GM12891 (cell line): ENCODE results near the gene SECTM1. TPM values are rescaled to one million over a fixed set of nuclear protein-coding genes. Genes with fewer than 3 reads are reported as not detected.
A peak's percentile ranks its signal among the peaks of the same experiment; 100 is the strongest.
"Not testable (repeated sequence)": the region's sequence is repeated elsewhere in the genome, so short reads cannot be mapped to it uniquely, and the experiment has no call there.

Source experiments
- DNase-seq: peaks from one replicate; pipeline ENCODE4 v3.0.0; 2011; ENCODE audit warnings: low spot score; ENCODE audit not compliant: insufficient read length
- FAIRE-seq: peaks from 2 replicates; lab custom pipeline; 2011; peaks lifted over from hg19 to GRCh38; lab: Jason Lieb, UNC
- PAX5 ChIP-seq: IDR thresholded peaks from 2 replicates; pipeline ENCODE4 v1.6.1; 2011; ENCODE audit warnings: low read length, moderate library complexity, mild to moderate bottlenecking; ENCODE audit not compliant: insufficient read depth, severe bottlenecking
- POLR2A ChIP-seq: IDR thresholded peaks from 2 replicates; pipeline ENCODE4 v1.6.1; 2011; ENCODE audit warnings: low read depth, low read length, control low read depth
- POLR2AphosphoS5 ChIP-seq: IDR thresholded peaks from 2 replicates; pipeline ENCODE4 v1.6.1; 2011; ENCODE audit warnings: low read depth, low read length, control low read depth
- POU2F2 ChIP-seq: IDR thresholded peaks from 2 replicates; pipeline ENCODE4 v1.6.1; 2011; ENCODE audit warnings: low read depth, mild to moderate bottlenecking, control low read depth, low read length, moderate library complexity
- SPI1 ChIP-seq: IDR thresholded peaks from 2 replicates; pipeline ENCODE4 v1.6.1; 2011; ENCODE audit warnings: low read depth, low read length, control low read depth
- TAF1 ChIP-seq: IDR thresholded peaks from 2 replicates; pipeline ENCODE4 v1.6.1; 2011; ENCODE audit warnings: low read depth, low read length, control low read depth
- polyA plus RNA-seq: library from polyadenylated mRNA; unstranded; fragments of >200 nt; gene quantifications from one replicate; pipeline ENCODE4 v1.2.1, GENCODE V29; 2012; ENCODE audit warnings: low read depth, missing spikeins, inconsistent platforms; ENCODE audit not compliant: missing spikeins

The SECTM1 gene
- polyA plus RNA-seq = 0.27 TPM

DNA sequence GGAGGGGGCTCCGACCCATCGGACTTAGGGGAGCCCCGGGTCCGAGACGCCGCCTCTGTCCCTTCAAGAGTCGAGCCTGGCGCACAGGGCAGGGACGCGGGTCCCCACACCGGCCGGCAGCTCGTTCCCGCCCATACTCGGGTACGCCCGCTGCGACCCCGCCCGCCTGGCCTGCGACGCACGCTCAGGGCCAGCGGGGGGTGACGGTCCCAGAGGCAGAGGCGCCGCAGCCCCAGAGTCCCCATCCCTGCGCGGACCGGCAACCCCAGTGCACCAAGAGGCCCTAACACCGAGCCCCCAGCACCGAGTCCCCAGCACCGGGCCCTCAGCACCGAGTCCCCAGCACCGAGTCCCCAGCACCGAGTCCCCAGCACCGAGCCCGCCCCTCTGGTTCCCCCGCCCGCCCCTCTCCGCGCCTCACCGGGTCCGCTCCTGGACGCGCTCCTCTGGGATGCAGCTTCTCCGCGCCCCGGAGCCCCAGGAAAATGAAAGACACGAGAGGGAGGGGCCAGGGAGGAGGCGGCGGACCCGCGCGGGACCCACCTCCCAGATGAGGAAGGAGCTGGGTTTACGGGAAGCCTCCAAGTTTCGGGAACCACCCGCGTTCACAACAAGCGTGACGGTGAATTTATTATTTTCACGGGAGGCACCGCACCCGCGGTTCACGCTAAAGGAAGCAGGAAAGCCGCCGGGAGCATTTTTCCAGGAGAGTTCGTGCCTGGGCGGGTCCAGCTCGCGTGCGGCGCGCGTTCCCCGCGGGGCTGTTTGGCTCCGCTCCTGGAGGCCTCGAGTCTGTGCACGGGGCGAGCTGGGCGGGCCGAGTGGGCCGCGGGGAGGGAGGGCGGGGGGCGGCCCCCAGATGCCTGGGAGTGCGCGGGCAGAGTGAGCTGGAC is at the start of gene SECTM1:
Gene SECTM1, minus strand, starts transcription at position 488 of the 893 bp plus-strand sequence. CDS start 6,526 bp downstream, outside the sequence.
- DNase-seq (no peak), FAIRE-seq (no peak)
- no peak for TF ChIP-seq TAF1
- TF ChIP-seq POLR2AphosphoS5 = no peak
- no peak for TF ChIP-seq SPI1
- no peak for TF ChIP-seq POU2F2
- no peak for TF ChIP-seq PAX5
- no peak for TF ChIP-seq POLR2A

DNA sequence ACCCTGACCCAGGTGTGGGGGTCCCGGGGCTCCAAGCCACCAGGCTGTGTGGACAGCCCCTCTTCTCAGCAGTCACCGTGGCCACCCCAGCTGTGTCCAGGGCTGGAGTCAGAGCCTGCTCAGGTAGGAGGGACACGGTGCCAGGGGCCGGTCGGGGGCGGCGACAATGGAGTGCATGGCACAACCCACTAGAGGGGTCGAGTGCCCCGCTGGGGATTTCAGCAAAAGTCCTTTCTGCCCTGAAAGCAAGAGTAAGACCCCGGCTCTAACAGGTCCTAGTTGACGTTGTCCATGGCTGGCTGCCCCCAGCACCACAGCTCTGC is 49.3 kb upstream of the SECTM1 start:
- DNase-seq = no peak
- no peak for FAIRE-seq
- TF ChIP-seq POU2F2 (no peak), PAX5 (no peak), POLR2A (no peak), SPI1 (no peak), TAF1 (no peak)

DNA sequence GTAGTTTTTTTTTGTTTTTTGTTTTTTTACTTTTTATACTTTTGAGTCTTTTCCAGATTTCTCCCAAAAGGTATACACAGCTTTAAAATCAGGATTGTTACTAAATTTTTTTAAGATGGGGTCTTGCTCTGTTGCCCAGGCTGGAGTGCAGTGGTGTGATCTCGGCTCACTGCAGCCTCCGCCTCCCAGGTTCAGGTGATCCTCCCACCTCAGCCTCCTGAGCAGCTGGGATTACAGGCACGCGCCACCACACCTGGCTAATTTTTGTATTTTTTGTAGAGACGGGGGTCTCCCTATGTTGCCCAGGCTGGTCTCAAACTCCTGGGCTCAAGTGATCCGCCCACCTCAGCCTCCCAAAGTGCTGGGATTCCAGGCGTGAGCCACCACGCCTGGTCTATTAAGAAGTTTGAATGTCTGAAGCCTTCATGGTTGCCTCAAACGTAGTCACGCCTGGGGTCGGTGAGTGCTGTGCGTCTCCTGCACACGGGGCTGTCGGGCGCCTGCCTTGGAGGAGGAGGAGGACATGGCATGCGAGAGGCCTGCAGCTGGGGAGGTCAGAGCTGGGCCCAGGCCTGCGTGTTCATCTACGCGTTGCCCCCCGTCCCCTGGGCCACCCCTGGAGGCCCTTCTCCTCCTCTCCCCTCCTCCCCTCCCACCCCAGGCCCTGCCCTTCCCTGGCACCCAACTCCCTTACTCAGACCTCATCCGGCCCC is 48.8 kb upstream of the SECTM1 start:
- not testable (repeated sequence) for DNase-seq, FAIRE-seq

DNA sequence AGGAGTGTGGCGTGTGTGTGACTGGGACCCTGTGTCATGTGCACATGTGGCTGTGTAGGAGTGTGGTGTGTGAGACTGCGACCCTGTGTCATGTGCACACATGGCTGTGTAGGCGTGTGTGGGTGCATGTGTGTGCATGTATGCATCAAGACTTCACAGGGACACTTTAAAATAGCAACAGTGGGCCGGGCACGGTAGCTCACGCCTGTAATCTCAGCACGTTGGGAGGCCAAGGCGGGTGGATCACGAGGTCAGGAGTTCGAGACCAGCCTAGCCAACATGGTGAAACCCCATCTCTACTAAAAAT is 48.1 kb upstream of the SECTM1 start:
- FAIRE-seq, DNase-seq: not testable (repeated sequence)

DNA sequence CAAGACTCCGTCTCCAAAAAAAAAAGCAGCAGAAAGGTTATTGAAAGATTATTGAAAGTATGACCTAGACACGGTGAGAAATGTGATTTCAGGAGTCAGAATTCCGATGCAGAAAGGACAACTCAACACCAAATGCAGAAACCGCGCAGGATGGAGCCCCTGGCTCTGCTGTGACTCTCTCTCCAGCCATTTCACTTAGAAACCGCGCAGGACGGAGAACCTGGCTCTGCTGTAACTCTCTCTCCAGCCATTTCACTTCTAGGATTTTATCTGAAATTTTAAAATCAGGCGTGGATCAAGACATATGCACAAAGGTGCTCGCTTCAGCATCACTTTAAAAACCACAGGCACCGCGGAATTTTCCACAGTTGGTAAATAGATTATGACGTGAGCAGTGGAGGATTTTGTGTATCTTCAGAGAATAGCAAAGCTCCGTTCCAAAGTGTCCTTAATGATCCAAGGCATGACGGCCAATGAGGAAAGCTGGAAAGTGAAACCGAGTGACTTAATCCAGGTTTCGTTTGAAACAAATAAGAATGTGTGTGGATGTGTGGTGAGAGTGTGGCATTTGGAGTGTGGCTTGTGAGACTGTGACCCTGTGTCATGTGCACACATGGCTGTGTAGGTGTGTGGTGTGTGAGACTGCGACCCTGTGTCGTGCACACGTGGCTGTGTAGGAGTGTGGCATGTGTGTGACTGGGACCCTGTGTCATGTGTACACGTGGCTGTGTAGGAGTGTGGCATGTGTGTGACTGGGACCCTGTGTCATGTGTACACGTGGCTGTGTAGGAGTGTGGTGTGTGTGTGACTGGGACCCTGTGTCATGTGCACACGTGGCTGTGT is 47.5 kb upstream of the SECTM1 start:
- FAIRE-seq (peak; percentile 99), DNase-seq (no peak)
- TF ChIP-seq POLR2AphosphoS5 (no peak), POU2F2 (peak; percentile 62; the same call in 1 of the 2 replicates), TAF1 (no peak), POLR2A (no peak), SPI1 (no peak), PAX5 (no peak)

DNA sequence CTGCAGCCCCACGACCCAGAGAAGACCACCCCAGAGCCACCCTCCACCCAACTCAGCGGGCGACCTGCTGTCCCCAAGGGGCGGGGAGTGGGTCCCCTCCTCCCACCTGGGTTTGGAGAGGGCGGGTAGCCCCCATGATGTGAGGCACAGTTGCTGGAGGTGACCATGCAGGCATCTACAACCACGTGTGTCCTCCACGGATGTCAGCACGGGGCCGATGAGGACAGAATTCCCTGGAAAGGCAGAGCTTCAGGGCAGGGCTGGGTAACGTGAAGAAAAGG is 45.1 kb upstream of the SECTM1 start:
- TF ChIP-seq SPI1 = no peak
- TF ChIP-seq POU2F2 = no peak
- TF ChIP-seq TAF1 = no peak
- TF ChIP-seq POLR2AphosphoS5 = no peak
- TF ChIP-seq PAX5 = no peak
- TF ChIP-seq POLR2A = no peak
- DNase-seq (no peak), FAIRE-seq (no peak)

DNA sequence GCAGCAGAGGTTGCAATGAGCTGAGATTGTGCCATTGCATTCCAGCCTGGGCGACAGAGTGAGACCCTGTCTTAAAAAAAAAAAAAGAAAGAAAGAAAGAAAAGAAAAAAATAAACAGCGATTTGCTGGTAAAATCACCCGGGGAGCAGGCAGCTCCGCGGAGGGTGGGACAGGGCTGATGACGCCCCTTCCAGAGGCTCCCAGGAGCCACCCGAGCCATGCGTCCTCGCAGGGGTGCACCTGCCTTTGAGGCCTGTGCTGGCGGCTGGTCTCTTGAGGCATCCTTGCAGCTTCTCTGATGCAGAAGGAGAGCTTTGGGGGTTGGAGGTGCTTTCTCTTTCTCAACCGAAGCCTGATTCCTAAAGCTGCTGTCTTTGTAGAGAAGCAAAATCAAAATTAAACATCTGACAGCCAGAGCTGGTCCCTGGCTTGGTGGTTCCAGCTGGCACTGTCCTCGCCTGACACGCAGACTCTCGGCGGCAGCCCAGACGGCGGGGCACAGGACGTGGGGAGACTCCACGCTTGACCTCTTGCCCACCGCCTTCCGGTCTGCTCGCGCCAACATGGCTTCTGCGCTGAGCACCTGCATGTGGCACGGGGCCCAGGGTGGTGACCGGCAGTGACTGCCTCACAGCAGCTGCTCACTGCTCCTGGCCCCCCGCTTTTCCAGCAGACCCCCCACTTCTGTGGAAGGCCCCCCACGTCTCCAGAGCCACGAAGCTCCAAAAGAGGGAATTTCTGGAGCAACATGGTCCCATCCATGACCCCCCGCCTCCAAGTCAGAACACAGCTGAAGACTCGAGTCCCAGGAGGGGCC is 44.6 kb upstream of the SECTM1 start:
- TF ChIP-seq POU2F2 = no peak
- no peak for TF ChIP-seq POLR2A
- no peak for TF ChIP-seq POLR2AphosphoS5
- no peak for TF ChIP-seq TAF1
- no peak for TF ChIP-seq PAX5
- no peak for TF ChIP-seq SPI1
- FAIRE-seq = no peak

DNA sequence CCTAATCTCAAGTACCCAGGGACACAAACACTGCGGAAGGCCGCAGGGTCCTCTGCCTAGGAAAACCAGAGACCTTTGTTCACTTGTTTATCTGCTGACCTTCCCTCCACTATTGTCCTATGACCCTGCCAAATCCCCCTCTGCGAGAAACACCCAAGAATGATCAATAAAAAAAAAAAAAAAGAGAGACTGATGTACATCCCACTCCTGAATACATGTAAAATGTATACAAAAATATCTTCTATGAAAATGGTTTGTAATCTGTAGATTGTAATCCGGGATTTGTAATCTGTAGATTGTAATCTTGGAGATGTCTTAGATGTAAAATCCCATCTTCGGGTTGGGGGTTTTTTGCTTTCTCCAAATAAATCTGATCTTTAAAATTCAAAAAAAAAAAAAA is 43.7 kb upstream of the SECTM1 start:
- FAIRE-seq, DNase-seq: not testable (repeated sequence)

More for the DNA sequence above, 44.6 kb upstream of the SECTM1 start:
- no peak for DNase-seq

DNA sequence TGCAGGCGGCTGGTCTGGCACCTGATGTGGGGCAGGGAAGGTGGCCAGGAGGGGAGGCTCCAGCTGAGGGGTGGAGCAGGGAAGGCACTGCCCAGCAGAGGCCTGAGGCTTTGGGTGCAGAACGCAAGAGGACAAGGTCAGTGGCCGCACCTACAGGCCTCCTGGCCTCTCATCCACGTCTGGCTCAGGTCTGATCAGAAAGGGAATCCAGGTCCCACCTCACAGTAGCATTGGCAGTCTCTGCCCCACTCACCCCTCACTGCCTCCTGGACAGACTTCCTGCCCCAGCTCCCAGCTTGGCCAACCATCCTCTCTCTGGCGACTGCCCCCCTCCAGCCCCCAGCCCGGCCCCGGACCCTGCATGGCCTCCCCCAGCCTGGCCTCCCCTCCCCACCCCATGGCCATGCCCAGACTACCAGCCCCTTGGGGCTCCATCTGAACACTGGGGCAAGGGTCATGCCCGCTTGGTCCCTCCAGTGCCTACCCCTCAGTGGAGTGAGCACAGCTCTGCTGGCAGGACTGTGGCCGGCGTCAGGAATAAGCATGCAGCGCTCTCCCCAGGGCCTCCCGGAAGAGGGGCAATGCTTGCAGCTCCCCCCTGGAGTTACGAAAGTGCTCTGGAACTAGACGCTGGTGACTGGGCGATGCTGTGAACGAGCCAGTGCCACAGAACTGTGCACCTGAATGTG is 42.6 kb upstream of the SECTM1 start:
- DNase-seq (no peak), FAIRE-seq (no peak)
- no peak for TF ChIP-seq TAF1
- no peak for TF ChIP-seq PAX5
- no peak for TF ChIP-seq POLR2AphosphoS5
- TF ChIP-seq POU2F2 = no peak
- TF ChIP-seq SPI1 = no peak
